Tibial nerve (tissue), 3 donors: ENCODE measurements around the gene FLYWCH1.

Source experiments
- CTCF ChIP-seq, 5 experiments: fragments of 200-600 bp in 3 of 5; fragments of 450-650 bp in 2 of 5; sonication (generic) in 3 of 5; IDR thresholded peaks; one replicate each; pipeline ENCODE4 v1.5.1; 2016 to 2019; ENCODE audit warnings: antibody characterized with exemption in 5 of 5, mild to moderate bottlenecking in 3 of 5, moderate library complexity in 2 of 5
- POLR2A ChIP-seq, 2 donors: fragments of 450-650 bp; IDR thresholded peaks; one replicate each; pipeline ENCODE4 v1.6.1; 2017; ENCODE audit warnings: antibody characterized with exemption in 2 of 2, mild to moderate bottlenecking in 2 of 2, moderate library complexity in 2 of 2

- TF ChIP-seq CTCF (IDR thresholded peaks at IDR 0.05): no peak
- no peak for TF ChIP-seq POLR2A (IDR thresholded peaks at IDR 0.05)
Observed at GRCh38 chr16:2962334-2963073, 50.8 kb downstream of the FLYWCH1 start.
